Measurements from ENCODE around the gene FSTL4.

Gene FSTL4

DNA sequence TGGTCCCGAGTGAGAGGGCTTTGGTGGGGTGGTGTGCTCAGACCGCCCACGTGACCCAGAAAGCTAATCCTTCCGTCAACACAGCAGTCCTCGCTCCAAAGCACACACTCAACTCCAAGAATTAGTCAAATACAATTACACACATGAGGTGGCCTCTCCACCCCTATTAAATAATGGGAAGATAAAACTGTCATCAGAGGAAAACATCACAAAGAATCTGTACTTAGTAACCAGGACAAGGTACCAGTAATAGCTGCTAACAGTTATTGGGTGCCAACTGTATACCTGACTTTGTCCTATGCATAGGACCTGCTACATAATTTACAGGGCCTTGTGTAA is 337.8 kb downstream of the FSTL4 start:
- TF ChIP-seq, protein P1, sequence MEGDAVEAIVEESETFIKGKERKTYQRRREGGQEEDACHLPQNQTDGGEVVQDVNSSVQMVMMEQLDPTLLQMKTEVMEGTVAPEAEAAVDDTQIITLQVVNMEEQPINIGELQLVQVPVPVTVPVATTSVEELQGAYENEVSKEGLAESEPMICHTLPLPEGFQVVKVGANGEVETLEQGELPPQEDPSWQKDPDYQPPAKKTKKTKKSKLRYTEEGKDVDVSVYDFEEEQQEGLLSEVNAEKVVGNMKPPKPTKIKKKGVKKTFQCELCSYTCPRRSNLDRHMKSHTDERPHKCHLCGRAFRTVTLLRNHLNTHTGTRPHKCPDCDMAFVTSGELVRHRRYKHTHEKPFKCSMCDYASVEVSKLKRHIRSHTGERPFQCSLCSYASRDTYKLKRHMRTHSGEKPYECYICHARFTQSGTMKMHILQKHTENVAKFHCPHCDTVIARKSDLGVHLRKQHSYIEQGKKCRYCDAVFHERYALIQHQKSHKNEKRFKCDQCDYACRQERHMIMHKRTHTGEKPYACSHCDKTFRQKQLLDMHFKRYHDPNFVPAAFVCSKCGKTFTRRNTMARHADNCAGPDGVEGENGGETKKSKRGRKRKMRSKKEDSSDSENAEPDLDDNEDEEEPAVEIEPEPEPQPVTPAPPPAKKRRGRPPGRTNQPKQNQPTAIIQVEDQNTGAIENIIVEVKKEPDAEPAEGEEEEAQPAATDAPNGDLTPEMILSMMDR (IDR thresholded peaks at IDR 0.05; ENCODE audit: low read length): no peak
- TF ChIP-seq EZH2 (IDR thresholded peaks at IDR 0.05; ENCODE audit: borderline replicate concordance, low read length): no peak
- Histone ChIP-seq H3K79me2 (ENCODE audit: insufficient read depth, low read length) (no peaks in the 10 kb centered on the region), H4K20me1 (ENCODE audit: insufficient read depth, low read length) (no peaks in the 10 kb centered on the region), H3F3A (ENCODE audit: insufficient read depth, low read length) (no peaks in the 10 kb centered on the region), H2AFZ (ENCODE audit: low read length) (no peak overlapping the region), H3K4me2 (ENCODE audit: low read length) (no peak overlapping the region), H3K4me3 (ENCODE audit: low read depth, low read length, poor library complexity, severe bottlenecking) (no peak overlapping the region), H3K9me2 (ENCODE audit: low read depth, low read length) (no peaks in the 10 kb centered on the region), H3K4me1 (ENCODE audit: insufficient read depth, low read length, severe bottlenecking) (no peaks in the 10 kb centered on the region), H3K27ac (ENCODE audit: low read depth, low read length, poor library complexity, severe bottlenecking) (no peak overlapping the region), H3K27me3 (ENCODE audit: insufficient read depth, low read length) (peaks cover 3% of the 10 kb centered on the region; the same call in 1 of the 2 replicates), H3K36me3 (ENCODE audit: insufficient read depth, low read length) (no peaks in the 10 kb centered on the region), H3K9me3 (ENCODE audit: low read length) (no peaks in the 10 kb centered on the region), H3K9ac (ENCODE audit: low read length) (no peak overlapping the region)

DNA sequence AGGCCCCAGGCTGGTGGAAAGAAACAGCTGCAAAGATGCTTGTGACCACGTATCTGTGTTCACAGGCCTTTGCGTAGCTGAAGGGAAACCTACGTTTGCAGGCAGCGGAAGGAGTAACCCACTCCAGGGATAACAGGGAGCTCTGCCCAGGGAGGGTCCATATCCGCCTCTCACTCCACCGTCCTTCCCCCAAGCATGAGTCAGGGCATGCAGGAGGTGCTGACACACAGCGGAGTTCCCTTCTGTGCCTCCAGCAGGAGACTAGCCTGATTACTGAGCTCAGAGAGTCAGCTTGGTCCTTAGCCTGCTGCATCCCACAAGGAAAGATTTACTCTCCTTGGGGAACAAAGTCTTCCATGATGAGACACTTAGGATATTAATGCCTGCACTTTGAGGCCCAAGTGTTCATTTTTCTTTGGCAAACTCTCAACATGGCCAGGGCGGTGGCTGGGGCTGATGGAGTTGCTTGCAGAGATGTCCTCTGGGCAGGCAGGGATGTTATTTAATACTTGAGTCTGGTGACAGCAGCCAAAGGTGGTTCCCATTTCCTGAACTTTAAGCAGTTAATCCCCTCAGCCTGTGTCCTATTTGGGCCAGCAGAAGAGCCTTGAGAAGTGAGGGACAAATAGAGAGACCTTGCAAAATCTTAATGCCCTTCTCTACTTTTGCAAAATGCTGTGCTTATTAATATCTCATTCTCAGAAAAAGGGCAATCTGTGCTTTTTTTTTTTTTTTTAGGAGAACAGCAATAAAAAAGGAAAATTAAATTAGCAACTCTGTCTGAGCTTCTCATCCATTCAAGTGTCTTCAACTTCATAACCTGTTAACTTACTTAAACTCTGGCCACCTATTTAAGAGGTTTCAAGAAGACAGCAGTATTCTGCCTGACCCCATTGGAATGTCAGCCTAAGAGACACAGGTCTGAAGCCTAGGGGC is 338.4 kb downstream of the FSTL4 start:
- Histone ChIP-seq H3K4me2 (ENCODE audit: low read length) (no peak overlapping the region), H3K4me3 (ENCODE audit: low read depth, low read length, poor library complexity, severe bottlenecking) (no peak overlapping the region), H2AFZ (ENCODE audit: low read length) (no peak overlapping the region), H4K20me1 (ENCODE audit: insufficient read depth, low read length) (no peaks in the 10 kb centered on the region), H3K4me1 (ENCODE audit: insufficient read depth, low read length, severe bottlenecking) (no peaks in the 10 kb centered on the region), H3K9ac (ENCODE audit: low read length) (no peak overlapping the region), H3K27ac (ENCODE audit: low read depth, low read length, poor library complexity, severe bottlenecking) (no peak overlapping the region), H3F3A (ENCODE audit: insufficient read depth, low read length) (no peaks in the 10 kb centered on the region), H3K9me2 (ENCODE audit: low read depth, low read length) (no peaks in the 10 kb centered on the region), H3K36me3 (ENCODE audit: insufficient read depth, low read length) (no peaks in the 10 kb centered on the region), H3K9me3 (ENCODE audit: low read length) (no peaks in the 10 kb centered on the region), H3K79me2 (ENCODE audit: insufficient read depth, low read length) (no peaks in the 10 kb centered on the region), H3K27me3 (ENCODE audit: insufficient read depth, low read length) (peaks cover 3% of the 10 kb centered on the region; the same call in 1 of the 2 replicates)
- TF ChIP-seq, protein P1 (IDR thresholded peaks at IDR 0.05; ENCODE audit: low read length): no peak
- no peak for TF ChIP-seq EZH2 (IDR thresholded peaks at IDR 0.05; ENCODE audit: borderline replicate concordance, low read length)

DNA sequence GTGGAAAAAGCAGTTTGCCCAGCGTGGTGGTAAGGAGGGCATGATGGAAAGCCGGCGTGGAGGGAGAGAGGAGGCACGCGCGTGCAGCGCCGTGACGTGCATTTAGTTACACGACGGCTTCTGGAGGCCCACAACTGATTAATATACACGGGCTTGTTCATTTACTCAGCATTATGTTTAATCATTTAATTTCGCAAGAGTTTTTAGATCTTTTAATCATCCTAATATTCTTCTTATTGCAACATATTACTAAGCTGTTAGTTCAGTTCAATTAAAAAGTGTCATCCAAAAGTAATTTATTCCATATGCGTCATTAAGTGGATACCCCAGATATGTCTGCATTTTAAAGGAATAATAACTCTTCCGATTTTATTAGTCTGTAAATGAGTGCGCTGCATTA is 340.0 kb downstream of the FSTL4 start:
- Histone ChIP-seq H3K36me3 (ENCODE audit: insufficient read depth, low read length) (no peaks in the 10 kb centered on the region), H3K4me2 (ENCODE audit: low read length) (no peak overlapping the region), H3K27me3 (ENCODE audit: insufficient read depth, low read length) (no peaks in the 10 kb centered on the region; the same call in 1 of the 2 replicates), H3K9me3 (ENCODE audit: low read length) (no peaks in the 10 kb centered on the region), H3K4me1 (ENCODE audit: insufficient read depth, low read length, severe bottlenecking) (no peaks in the 10 kb centered on the region), H3K4me3 (ENCODE audit: low read depth, low read length, poor library complexity, severe bottlenecking) (no peak overlapping the region), H4K20me1 (ENCODE audit: insufficient read depth, low read length) (no peaks in the 10 kb centered on the region), H3K27ac (ENCODE audit: low read depth, low read length, poor library complexity, severe bottlenecking) (no peak overlapping the region), H2AFZ (ENCODE audit: low read length) (no peak overlapping the region), H3K9me2 (ENCODE audit: low read depth, low read length) (no peaks in the 10 kb centered on the region), H3K9ac (ENCODE audit: low read length) (no peak overlapping the region), H3K79me2 (ENCODE audit: insufficient read depth, low read length) (no peaks in the 10 kb centered on the region), H3F3A (ENCODE audit: insufficient read depth, low read length) (no peaks in the 10 kb centered on the region)
- TF ChIP-seq, protein P1 (IDR thresholded peaks at IDR 0.05; ENCODE audit: low read length): no peak
- TF ChIP-seq EZH2 (IDR thresholded peaks at IDR 0.05; ENCODE audit: borderline replicate concordance, low read length): no peak
